GM18511 (cell line): ENCODE measurements around the gene CEP164.

ENCODE experiments used
- ATAC-seq: cut with Tn5 transposase; IDR thresholded peaks from one replicate; pipeline ENCODE4 v1.9.1; 2021; ENCODE audit warnings: mild to moderate bottlenecking, moderate library complexity; ENCODE audit not compliant: unreplicated experiment

Gene CEP164

GRCh38 chr11:117327567-117328374 is at the start of gene CEP164:
TSS of gene CEP164 (plus strand) at chr11:117327854. CDS start at chr11:117338587, 10,733 bp downstream.
- peak; percentile 95 for ATAC-seq

- no peak for ATAC-seq
These were observed 49.3 kb upstream of the CEP164 start for GRCh38 chr11:117278347-117278746.

DNA sequence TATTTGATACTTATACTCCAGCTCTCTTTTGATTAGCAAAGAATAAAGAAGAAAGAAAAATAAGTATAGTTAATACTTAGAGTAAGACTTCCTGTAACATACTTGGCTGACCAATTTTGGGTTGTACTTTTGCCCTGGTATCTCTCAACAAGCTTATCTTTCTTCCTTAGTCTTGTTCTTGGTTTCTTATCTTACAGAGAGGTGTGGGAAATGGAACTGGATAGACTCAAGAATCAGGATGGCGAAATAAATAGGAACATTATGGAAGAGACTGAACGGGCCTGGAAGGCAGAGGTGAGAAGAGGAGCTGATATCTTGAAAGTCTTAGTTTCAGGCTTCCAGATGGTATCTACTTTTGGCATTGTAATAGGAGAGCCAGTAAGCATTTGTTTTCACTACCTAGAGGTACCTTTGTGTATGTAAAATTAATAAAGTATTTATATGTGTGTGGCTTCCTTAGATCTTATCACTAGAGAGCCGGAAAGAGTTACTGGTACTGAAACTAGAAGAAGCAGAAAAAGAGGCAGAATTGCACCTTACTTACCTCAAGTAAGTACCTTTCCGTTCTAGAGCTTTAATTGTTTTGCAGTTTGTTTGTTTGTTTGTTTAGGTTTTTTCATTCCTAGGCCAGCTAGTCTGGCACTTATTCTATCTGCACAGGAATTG is 47.8 kb upstream of the CEP164 start:
- ATAC-seq: no peak

- no peak for ATAC-seq
These were observed 46.5 kb upstream of the CEP164 start for GRCh38 chr11:117281159-117281558.

DNA sequence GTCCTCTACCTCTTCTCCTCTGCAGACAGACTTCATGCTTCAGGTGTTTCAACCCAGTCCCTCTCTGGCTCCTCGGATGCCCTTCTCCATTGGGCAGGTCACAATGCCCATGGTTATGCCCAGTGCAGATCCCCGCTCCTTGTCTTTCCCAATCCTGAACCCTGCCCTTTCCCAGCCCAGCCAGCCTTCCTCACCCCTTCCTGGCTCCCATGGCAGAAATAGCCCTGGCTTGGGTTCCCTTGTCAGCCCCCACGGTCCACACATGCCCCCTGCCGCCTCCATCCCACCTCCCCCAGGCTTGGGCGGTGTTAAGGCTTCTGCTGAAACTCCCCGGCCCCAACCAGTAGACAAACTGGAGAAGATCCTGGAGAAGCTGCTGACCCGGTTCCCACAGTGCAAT is 45.8 kb upstream of the CEP164 start:
- no peak for ATAC-seq

DNA sequence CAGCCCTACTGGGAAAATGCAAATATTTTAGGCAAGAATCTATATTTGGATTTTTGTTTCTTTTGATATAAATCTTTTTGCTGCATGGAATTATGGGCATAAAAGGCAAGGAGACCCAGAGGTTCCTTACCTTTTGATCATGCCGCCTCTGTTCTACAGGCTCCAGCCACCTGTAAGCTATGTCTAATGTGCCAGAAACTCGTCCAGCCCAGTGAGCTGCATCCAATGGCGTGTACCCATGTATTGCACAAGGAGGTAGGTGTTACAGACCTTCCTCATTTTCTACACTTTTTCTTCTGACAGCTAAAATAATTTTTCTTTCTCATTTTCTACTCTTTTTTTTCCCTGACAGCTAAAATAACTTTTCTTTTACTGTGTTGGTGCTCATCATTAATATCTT is 44.7 kb upstream of the CEP164 start:
- ATAC-seq: no peak

DNA sequence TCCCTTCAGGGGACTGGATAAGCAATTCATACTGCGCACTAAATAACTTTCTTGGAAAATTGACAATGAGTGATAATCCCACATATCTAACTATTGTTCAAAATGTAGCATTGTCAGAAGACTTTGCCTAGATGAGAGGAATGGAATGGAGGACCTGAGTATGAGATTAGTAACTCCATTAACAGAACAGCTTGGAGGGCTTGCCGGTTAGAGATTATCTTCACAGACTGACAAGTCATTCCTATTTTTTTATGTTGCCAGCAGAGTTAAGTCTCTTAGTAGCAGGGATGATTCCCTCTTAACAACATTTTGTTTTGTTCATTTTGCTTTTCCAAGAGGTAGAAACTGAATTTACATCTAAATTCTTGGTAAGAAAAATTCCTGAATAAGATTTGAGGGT is 43.6 kb upstream of the CEP164 start:
- ATAC-seq: no peak

DNA sequence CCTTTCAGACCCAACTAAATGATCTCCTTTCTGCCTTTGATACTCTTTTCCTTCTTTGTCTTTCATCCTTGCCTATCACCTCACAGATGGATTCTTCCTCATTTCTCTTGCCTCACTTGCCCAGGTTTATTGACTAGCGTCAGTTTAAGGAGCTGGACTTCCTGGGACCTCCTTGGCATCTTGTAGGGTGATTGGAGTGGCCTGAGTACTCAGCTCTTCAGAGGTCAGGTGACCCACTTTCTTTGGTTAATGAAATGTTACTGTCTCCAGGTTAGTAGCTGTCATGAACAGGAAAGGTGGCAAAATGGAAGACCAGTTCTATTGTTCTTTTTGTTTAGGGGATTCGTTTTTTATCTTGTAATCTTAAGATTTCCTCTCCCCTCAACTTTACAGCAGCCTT is 41.1 kb upstream of the CEP164 start:
- no peak for ATAC-seq

DNA sequence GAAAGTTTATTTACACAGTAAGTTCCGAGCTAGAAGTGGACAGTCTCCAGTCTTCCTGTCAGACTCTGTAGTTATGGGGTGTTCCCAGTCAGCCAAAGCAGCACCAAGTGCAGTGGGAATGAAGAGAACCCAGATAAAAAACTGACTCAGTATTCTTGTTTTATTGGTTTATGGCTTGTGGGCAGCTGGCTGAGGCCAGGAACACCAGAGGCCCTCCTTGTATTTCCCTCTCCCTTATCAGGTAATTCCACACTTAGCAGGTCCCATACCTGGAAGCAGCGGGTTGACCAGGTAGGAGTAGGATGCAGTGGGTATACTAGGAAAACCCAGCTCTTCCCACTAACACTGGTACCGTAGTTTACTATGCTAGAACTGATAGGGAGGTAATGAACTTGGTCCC is 40.0 kb upstream of the CEP164 start:
- ATAC-seq: no peak

DNA sequence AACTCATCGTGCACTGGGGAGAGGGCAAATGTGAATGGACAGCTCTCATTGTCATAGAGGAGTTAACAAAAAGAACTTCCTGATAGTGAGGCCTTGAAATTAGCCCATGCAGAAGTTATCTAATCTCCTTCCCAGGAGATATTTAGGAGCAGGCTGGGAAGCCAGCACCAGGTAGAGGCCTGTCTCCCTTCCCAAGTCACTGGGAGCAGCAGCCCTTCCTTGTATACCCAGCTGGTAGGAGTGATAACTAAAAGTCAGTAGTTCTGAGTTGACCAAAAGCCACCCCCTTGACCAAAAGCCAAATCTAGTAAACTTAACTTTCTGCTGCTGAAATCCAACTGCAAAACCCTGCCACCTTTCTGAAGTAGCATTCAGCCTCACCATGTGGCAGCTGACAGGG is 37.9 kb upstream of the CEP164 start:
- no peak for ATAC-seq

DNA sequence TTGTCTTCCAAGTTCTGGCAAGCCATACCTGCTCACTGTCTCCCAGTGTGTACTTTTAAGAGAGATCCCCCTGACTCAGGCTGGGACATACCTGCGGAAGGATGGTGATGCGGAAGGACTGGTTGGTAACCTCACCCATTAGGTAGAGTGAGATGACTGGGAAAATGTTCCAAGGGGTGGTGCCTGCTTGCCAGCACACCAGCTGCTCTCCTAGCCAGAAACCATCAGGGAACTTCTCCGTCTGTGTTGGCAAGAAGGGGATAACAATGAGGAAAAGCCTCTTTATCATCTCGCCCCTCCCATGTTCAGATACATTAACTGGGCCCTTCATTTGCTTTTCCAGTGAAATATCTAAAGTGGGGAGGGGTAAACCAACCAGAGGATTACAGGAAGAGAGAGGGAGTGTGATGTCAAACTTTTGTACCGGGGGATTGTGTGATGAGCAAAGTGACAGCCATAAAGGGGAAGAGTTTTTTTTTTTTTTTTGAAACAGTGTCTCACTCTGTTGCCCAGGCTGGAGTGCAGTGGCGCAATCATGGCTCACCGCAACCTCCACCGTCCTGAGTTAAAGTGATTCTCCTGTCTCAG is 36.8 kb upstream of the CEP164 start, which contains the start of gene BACE1-AS:
BACE1-AS (plus strand) TSS at position 538 of the 588 bp plus-strand sequence.
- ATAC-seq: no peak

DNA sequence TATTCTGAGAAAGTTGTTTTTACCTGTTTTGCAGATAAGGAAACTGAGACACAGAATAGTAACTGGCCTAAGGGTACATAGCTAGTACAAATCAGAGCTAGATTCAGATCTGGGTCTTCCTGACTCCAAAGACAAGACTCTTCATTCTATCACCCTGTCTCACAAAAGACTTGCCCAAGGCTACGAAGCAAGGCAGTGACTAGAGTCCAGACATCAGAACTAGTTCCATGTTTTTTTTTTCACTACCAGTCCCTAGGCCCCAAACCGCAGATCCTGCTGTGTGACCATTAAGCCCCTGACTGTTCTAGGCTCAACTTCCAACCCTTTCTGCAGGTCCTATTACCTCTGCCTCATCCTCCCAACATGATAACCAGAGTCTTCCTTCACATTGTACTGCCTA is 35.0 kb upstream of the CEP164 start:
- no peak for ATAC-seq

DNA sequence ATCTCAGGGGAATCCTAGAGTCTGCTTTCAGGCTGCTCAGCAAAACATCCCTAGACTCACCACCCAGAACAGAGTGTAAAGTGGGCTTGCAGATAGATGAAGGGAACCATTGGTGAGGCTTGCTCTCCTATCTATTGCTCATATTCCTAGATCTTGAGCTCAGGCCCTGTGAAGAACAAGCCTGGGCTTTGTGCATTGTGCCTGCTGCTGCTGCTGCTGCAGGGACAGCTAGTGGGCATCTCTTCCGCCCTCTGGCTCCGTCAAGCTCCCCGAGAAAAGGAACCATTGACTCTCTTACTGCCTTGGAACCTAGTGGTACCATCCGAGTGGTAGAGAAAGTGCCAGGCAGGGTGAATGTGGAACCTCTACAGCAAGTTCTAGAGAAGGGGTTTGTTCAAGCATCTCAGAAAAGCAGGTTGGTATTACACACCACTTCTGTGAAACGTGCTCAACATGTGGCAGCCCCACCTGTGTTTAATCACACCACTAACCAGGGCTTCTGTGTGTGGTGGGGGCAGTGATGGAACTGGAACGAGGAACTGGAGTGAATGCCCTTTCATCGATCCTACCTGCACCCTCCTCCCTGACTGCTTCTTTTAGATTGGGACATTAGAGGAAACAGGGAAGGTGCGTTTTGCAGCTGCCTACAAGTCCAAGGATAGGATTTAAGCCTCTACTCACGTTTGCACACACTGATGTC is 32.1 kb upstream of the CEP164 start:
- no peak for ATAC-seq

DNA sequence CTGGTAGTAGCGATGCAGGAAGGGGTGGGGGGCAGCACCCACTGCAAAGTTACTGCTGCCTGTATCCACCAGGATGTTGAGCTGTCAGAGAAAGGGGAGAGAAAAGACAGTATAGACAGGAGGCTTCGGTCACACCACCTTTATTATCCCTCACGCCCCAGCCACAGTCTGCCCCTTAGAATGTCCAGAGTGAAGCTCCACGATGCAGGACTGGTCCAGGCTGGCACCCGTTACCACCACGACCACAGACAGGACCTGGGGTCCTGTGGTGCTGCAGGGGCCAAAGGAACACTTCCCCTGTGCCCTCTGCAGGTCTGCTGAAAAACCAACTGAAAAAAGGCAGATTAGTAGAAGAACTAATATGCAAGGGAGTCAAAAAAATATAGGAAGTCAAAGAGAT is 30.8 kb upstream of the CEP164 start:
- ATAC-seq: no peak

DNA sequence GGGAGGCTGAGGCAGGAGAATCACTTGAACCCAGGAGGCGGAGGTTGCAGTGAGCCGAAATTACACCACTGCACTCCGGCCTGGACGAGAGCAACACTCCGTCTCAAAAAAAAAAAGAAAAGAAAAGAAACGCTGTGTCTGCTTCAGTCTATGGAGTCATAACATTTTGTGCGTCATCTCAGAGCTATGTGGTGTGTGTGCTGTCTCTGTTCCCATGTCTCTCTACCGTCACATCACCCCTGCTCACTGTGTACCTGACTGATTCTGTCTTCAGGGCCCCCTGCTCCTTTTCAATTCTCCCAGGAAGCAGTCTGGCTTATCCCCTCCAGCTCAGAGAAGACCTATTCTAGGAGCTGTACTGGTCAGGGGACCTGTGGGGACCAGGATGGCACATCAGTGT is 29.5 kb upstream of the CEP164 start:
- no peak for ATAC-seq

DNA sequence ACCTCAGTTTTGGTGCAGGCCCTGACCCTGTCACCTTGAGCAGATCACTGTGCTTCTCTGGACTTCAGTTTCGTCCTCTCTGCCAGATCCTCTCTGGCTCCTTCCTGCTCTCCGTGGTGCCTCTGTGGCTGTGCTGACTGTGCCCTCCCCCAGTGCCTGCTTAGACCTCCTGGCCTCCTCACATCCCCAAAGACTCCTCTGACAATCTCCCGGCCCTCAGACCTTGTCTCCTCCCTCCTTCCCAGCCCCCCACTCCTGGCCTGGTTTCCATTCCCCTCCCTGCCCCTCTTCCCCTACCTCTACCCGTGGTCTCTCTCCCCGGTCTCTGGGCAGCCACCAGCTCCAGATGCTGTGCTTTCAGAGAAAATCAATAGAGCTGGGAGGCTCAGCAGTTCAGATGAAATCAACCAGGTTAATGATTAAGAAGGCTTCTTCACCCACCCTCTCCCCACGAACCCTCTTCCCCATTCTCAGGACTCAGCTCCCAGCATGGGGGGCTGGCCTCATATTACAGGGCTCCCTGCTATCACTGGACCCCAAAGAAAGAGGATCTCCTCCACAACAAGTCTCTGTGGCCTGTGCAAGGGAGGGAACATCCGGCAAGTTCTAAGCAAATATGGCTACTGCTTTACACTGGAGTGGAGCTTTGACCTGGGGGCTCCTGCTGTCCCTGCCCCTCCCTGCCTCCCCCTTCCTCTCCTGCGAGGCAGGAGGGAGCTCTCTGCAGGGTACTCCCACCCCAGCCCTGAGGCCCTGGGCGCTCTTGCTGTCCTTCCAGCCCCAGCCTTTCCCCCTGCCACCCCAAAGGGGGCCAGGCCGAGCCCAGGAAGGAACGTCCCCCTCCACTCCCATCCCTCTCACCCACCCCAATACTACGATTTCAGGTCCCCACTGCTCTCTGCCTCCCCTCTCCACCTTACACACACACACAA is 28.0 kb upstream of the CEP164 start:
- ATAC-seq: no peak

GRCh38 chr11:117300283-117300663 is 27.4 kb upstream of the CEP164 start:
- ATAC-seq: no peak

DNA sequence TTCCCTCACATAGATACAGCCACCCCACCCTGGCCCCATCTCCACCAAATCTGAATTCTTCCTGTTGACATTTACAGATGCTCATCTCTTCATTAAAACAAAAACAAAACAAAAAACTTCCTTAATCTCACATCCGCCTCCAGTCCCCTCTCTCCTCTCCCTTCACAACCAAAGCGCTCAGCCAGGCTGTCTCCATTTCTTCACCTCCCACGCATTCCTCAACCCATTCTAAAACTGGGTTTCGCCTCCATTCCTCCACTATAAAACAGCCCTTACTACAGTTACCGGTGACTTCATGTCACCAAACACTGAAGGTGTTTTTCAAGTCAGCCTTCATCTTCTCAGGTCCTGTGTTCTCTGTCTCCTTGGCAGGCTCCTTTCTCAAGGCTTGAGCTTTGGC is 26.9 kb upstream of the CEP164 start:
- ATAC-seq: no peak

GRCh38 chr11:117302228-117302627 is 25.4 kb upstream of the CEP164 start:
- no peak for ATAC-seq

DNA sequence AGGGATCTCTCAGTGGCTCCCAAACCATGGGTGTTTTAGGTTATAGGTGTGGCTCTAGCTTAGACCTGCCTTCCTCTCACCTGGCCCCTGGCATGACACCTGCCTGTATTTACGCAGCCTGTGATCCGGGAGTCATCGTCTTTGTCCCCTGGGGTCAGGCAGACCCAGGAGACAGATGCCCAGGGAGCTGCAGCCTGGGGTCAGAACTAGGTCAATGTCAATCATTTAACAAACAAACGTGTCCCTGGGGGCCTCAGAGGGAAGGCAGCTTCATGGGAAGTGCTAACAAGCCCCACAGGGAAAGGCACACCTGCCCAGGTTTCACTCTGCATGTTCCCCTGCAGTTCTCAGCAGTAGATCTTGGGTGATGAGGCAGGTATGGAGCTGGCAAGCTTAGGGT is 24.6 kb upstream of the CEP164 start:
- ATAC-seq: no peak
